Naive thymus-derived CD8-positive, alpha-beta T cell (primary cell): ENCODE results near the gene TRIM44. TPM values are rescaled to one million over a fixed set of nuclear protein-coding genes. Genes with fewer than 3 reads are reported as not detected.
A peak's percentile ranks its signal among the peaks of the same experiment; 100 is the strongest.

Experiments used
- ATAC-seq, 2 donors: fragments of 150-1000 bp; cut with Tn5 transposase in 1 of 2; sonication (Bioruptor Pico), chemical (Tn5 transposase) in 1 of 2; 1 replicate in 1 of 2; 2 replicates in 1 of 2; pipeline ENCODE4 v1.10.0; 2021; ENCODE audit warnings: mild to moderate bottlenecking in 2 of 2, moderate library complexity in 2 of 2
- POLR2A ChIA-PET: fragments of 350-600 bp; sonication (Branson Sonifier 250); formaldehyde crosslinking; loops from one replicate; lab custom pipeline; 2021; ENCODE audit warnings: antibody characterized with exemption; lab: Charles Lee
- DNase-seq, 10 donors: peaks; one replicate each; pipeline versions ENCODE4 v3.0.0 to v3.0.0-alpha.2; 2020 to 2022
- H3K27ac Mint-ChIP-seq, 10 donors: one replicate each; pipeline ENCODE4 v1.8.0; 2020 to 2022; ENCODE audit warnings: mild to moderate bottlenecking in 10 of 10, mixed read lengths in 10 of 10, moderate library complexity in 4 of 10, inconsistent platforms in 1 of 10
- H3K27me3 Mint-ChIP-seq, 5 donors: one replicate each; pipeline ENCODE4 v1.8.0; 2021 to 2022; ENCODE audit warnings: mixed read lengths in 5 of 5
- H3K36me3 Mint-ChIP-seq, 3 donors: one replicate each; pipeline ENCODE4 v1.8.0; 2020 to 2022; ENCODE audit warnings: mixed read lengths in 3 of 3, mild to moderate bottlenecking in 2 of 3, inconsistent platforms in 1 of 3
- H3K4me1 Mint-ChIP-seq, 4 donors: one replicate each; pipeline ENCODE4 v1.8.0; 2021 to 2022; ENCODE audit warnings: mixed read lengths in 4 of 4
- H3K4me3 Mint-ChIP-seq, 10 donors: one replicate each; pipeline ENCODE4 v1.8.0; 2020 to 2022; ENCODE audit warnings: mild to moderate bottlenecking in 10 of 10, mixed read lengths in 10 of 10, moderate library complexity in 6 of 10, inconsistent platforms in 1 of 10
- H3K9me3 Mint-ChIP-seq, 9 donors: one replicate each; pipeline ENCODE4 v1.8.0; 2020 to 2022; ENCODE audit warnings: mixed read lengths in 9 of 9, mild to moderate bottlenecking in 3 of 9, inconsistent platforms in 1 of 9, moderate library complexity in 1 of 9
- polyA plus RNA-seq, 3 donors: library from polyadenylated mRNA; unstranded; fragments of 300-500 nt; fragmentation: Illumina TruSeq; gene quantifications; one replicate each; pipeline ENCODE4 v1.2.3, GENCODE V29; 2021
- total RNA-seq, 8 experiments: library from RNA in 2 of 8; stranded (reverse) in 2 of 8; gene quantifications; one replicate each; pipeline ENCODE4 v1.2.3 and lab custom pipeline; 2021 to 2026

TRIM44 gene
- total and polyA plus RNA-seq, 5 experiments from 2014 or later: 49.5 to 73.4 (median 59.4) TPM

DNA sequence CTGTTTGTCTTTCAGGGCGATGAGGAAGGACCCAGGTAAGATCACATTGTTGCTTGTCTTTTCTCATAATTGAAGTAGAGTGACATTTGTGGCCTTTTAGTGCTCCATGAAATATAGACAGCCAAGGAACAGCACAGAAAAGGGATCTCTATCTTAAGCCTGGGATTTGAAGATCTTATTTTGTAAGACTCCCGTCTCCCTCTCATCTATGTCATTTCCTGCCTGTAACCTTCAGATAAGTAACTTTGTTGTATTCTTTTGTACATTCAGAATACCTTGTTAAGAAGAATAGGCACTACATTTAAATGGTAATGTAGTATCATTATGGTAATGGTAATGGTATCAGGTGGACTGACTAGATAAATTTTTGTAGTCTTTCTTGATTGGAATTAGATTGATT is 72.8 kb downstream of the TRIM44 start:
- no peak for ATAC-seq
- Mint-ChIP-seq H3K4me1 (peaks cover 34 to 67% (median 45%) of the 10 kb centered on the region in 4 donors), H3K9me3 (peaks cover 0 to 6% (median 3%) of the 10 kb centered on the region in 9 donors), H3K36me3 (peaks cover 25 to 67% (median 66%) of the 10 kb centered on the region in 3 donors), H3K27me3 (no peaks in the 10 kb centered on the region), H3K27ac (peak overlapping the region in 8 of 10 donors; percentile 5 to 75 (median 40)), H3K4me3 (peak overlapping the region in 3 of 10 donors; percentile 1 to 28 (median 11))
- no peak for DNase-seq
- POLR2A ChIA-PET: no interaction called here

- ATAC-seq: no peak
- Mint-ChIP-seq H3K36me3 (peaks cover 25 to 70% (median 64%) of the 10 kb centered on the region in 3 donors), H3K27ac (peak overlapping the region in 2 of 10 donors; percentile 45 to 75), H3K27me3 (no peaks in the 10 kb centered on the region), H3K9me3 (peaks cover 0 to 4% (median 2%) of the 10 kb centered on the region in 9 donors), H3K4me1 (peaks cover 36 to 71% (median 50%) of the 10 kb centered on the region in 4 donors), H3K4me3 (no peak overlapping the region)
- POLR2A ChIA-PET: no interaction called here
- DNase-seq: no peak
Measured at GRCh38 chr11:35735903-35736302, 73.3 kb downstream of the TRIM44 start.

DNA sequence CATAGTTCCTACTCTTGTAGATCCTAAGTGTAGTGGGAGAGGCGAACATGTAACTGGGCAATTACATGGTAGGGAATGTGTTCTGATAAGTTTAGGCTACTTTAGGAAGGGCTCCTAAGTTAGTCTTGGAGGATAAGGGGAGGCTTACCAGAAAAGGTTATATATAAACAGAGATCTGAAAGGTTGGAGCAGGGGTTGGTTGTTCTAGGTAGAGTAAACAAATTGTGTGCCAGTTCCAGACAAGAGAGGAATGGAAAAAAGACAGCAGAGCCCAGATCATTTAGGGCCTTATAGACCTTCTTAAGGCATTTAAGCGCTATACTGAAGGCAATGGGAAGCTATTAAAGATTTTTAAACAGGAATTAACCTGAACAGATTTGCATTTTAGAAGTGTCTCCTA is 74.4 kb downstream of the TRIM44 start:
- H3K27me3 Mint-ChIP-seq: no peaks in the 10 kb centered on the region
- peak overlapping the region in 3 of 10 donors; percentile 1 to 32 (median 8) for H3K27ac Mint-ChIP-seq
- ATAC-seq (no peak), DNase-seq (no peak)
- POLR2A ChIA-PET: no interaction called here
- H3K9me3 Mint-ChIP-seq: peaks cover 0 to 3% (median 0%) of the 10 kb centered on the region in 9 donors
- peak overlapping the region in 1 of 10 donors; percentile 46 for H3K4me3 Mint-ChIP-seq
- H3K36me3 Mint-ChIP-seq: peaks cover 25 to 74% (median 56%) of the 10 kb centered on the region in 3 donors
- H3K4me1 Mint-ChIP-seq: peaks cover 38 to 74% (median 53%) of the 10 kb centered on the region in 4 donors

DNA sequence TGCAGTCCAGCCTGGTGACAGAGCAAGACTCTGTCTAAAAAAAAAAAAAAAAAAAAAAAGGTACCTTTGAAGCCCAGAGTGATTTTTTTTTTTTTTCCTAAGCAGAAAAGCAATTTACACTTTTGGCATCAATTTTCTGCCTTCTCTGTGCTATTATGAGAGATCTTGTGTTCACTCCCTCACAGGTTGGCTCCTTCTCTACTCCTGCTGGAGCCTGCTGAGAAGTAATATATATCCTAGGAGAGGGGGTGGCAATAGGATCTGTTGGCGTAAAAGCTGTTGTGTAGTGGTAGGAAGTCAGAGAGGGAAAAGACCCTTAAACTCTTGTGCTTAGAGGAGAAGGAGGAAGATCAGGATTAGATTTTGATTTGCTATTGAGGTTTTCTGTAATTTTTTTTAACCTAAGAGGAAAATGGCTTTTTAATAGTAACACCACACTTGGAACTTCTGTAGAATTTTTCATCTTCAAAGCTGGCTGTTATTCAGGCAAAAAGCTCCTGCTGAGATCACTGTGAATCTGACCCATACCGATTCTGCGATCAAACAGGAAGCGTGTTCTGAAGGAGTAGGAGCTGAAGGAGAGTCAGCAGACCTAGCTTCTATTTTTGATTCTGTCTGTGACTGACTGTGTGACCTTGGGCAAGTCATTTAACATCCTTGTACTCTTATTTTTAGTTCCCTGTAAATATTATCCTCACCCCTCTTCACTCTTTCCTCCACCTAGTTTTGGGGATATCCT is 77.7 kb downstream of the TRIM44 start:
- POLR2A ChIA-PET: interaction anchor here (0.5 kb wide), 1 partner anchor 56 kb away, joined by 3 read pairs; no protein-coding TSS in a partner anchor
- H3K36me3 Mint-ChIP-seq: peaks cover 18 to 75% (median 41%) of the 10 kb centered on the region in 3 donors
- H3K4me3 Mint-ChIP-seq: no peak overlapping the region
- peak overlapping the region in 6 of 10 donors; percentile 13 to 78 (median 37) for H3K27ac Mint-ChIP-seq
- ATAC-seq (no peak), DNase-seq (no peak)
- no peaks in the 10 kb centered on the region for H3K27me3 Mint-ChIP-seq
- H3K4me1 Mint-ChIP-seq: peaks cover 28 to 54% (median 37%) of the 10 kb centered on the region in 4 donors
- H3K9me3 Mint-ChIP-seq: no peaks in the 10 kb centered on the region

GRCh38 chr11:35742707-35743454 is 80.3 kb downstream of the TRIM44 start:
- ATAC-seq (no peak), DNase-seq (no peak)
- no peaks in the 10 kb centered on the region for H3K27me3 Mint-ChIP-seq
- POLR2A ChIA-PET: no interaction called here
- H3K9me3 Mint-ChIP-seq: no peaks in the 10 kb centered on the region
- H3K27ac Mint-ChIP-seq: no peak overlapping the region
- H3K36me3 Mint-ChIP-seq: peaks cover 8 to 71% (median 24%) of the 10 kb centered on the region in 3 donors
- H3K4me3 Mint-ChIP-seq: no peak overlapping the region
- peaks cover 20 to 38% (median 30%) of the 10 kb centered on the region in 4 donors for H3K4me1 Mint-ChIP-seq

DNA sequence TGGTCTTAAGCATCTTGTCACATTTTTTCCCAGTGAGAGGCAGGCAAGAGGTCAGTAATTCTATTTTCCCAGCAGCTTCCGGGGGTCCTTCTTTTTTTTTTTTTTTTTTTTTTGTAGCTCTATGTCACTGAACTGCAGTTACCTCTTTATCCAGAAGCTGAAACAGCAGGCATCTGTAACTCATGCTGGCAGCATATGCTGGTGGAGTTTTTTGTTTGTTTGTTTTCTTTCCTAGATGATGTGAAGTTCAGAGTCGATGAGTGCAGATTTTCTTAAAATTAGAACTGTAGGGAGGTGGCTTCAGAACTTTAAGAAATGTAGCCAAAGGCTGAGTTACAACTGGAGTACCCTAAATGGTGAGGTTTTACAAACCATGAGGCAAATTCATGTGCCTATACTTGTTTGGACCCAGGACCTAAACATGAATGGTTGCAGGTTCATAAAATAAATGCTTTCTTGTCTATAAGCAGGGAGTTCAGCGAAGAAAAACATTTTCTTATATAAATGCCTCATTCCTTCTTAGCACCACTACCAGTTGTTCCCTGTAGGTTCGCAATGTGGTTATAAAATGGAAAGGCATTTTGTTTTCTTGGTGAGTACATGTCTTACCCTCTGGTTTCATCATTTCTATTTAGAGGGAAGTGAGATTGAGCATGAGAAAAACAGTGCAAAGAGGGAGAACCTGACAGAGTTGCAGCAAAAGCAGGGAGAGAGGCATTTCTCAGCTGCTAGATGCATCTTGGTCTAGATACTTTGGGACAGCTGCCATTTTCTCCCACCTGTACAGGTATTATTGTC is 84.0 kb downstream of the TRIM44 start:
- Mint-ChIP-seq H3K36me3 (peaks cover 3 to 53% (median 34%) of the 10 kb centered on the region in 3 donors), H3K9me3 (no peaks in the 10 kb centered on the region), H3K4me1 (peaks cover 9 to 14% (median 12%) of the 10 kb centered on the region in 4 donors), H3K4me3 (no peak overlapping the region), H3K27me3 (no peaks in the 10 kb centered on the region), H3K27ac (no peak overlapping the region)
- POLR2A ChIA-PET: interaction anchor here (0.5 kb wide), 1 partner anchor 61 kb away, joined by 4 read pairs; no protein-coding TSS in a partner anchor
- ATAC-seq (no peak), DNase-seq (no peak)

DNA sequence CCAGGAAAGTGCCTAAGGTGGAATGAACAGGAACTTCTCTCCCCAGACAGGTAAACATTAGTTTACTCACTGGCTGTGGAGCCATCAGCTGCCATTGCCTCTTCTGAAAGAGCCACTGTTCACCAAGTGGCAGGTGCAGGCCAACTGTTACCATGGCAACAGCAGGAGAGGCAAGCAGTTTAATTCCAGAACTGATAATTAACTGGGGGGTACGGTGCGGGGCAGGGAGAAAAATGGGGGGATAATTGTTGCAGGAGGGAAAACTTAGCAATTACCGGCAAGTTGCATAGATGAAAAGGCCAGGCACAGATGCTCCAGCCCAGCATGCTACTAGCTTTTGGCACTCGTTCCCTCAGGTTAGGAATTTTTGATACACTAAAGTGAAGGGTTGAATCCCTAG is 85.1 kb downstream of the TRIM44 start:
- H3K9me3 Mint-ChIP-seq: no peaks in the 10 kb centered on the region
- peaks cover 14 to 21% (median 16%) of the 10 kb centered on the region in 4 donors for H3K4me1 Mint-ChIP-seq
- peaks cover 3 to 58% (median 42%) of the 10 kb centered on the region in 3 donors for H3K36me3 Mint-ChIP-seq
- DNase-seq (no peak), ATAC-seq (no peak)
- H3K27ac Mint-ChIP-seq: peak overlapping the region in 2 of 10 donors; percentile 24 to 35
- POLR2A ChIA-PET: no interaction called here
- H3K4me3 Mint-ChIP-seq: no peak overlapping the region
- no peaks in the 10 kb centered on the region for H3K27me3 Mint-ChIP-seq

- POLR2A ChIA-PET: no interaction called here
- Mint-ChIP-seq H3K36me3 (peaks cover 1 to 57% (median 44%) of the 10 kb centered on the region in 3 donors), H3K4me1 (peaks cover 11 to 19% (median 14%) of the 10 kb centered on the region in 4 donors), H3K9me3 (peaks cover 0 to 8% (median 0%) of the 10 kb centered on the region in 9 donors), H3K27ac (no peak overlapping the region), H3K4me3 (no peak overlapping the region), H3K27me3 (no peaks in the 10 kb centered on the region)
- DNase-seq (no peak), ATAC-seq (no peak)
Measured at GRCh38 chr11:35748644-35749043, 86.1 kb downstream of the TRIM44 start.

- Mint-ChIP-seq H3K4me1 (peaks cover 12 to 15% (median 13%) of the 10 kb centered on the region in 4 donors), H3K9me3 (peaks cover 0 to 13% (median 0%) of the 10 kb centered on the region in 9 donors), H3K27ac (no peak overlapping the region), H3K4me3 (no peak overlapping the region), H3K36me3 (peaks cover 0 to 49% (median 48%) of the 10 kb centered on the region in 3 donors), H3K27me3 (no peaks in the 10 kb centered on the region)
- no peak for DNase-seq
- POLR2A ChIA-PET: no interaction called here
- no peak for ATAC-seq
Measured at GRCh38 chr11:35750315-35750714, 87.7 kb downstream of the TRIM44 start.

DNA sequence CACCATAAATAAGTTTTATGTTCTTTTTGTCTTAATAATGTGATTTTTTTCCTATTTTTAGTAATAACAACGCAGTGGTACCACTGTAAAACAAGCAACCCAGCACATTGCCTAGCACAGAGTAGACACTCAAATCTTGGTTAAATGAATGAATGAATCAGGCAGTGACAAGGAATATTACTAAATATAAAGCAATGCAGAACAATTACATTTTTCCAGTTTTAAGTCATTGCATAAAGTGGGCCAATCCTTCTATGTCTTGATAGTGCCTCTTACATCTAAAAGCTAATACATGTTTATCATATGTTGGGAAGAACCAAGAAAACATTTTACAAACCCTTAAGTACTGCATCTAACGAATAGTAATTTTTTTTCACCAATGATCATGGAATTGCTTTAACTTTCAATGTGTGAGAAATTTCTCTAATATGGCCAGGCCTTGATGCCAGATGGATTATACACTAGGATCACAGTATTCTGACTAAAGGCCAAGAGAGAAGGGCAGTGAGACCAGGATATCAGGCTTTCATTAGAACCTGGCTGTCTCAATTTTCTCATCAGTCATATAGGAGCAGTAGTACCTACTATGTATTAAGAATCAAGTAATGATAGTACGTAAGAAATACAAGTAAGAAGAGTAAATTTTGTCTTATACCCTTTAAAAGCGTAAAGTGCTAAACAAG is 88.5 kb downstream of the TRIM44 start:
- ATAC-seq: no peak
- H3K36me3 Mint-ChIP-seq: peaks cover 0 to 46% (median 45%) of the 10 kb centered on the region in 3 donors
- peak overlapping the region in 1 of 10 donors; percentile 11 for H3K27ac Mint-ChIP-seq
- DNase-seq: no peak
- H3K9me3 Mint-ChIP-seq: peaks cover 0 to 13% (median 0%) of the 10 kb centered on the region in 9 donors
- no peaks in the 10 kb centered on the region for H3K27me3 Mint-ChIP-seq
- POLR2A ChIA-PET: no interaction called here
- no peak overlapping the region for H3K4me3 Mint-ChIP-seq
- H3K4me1 Mint-ChIP-seq: peaks cover 10 to 14% (median 12%) of the 10 kb centered on the region in 4 donors

GRCh38 chr11:35751664-35752061 is 89.1 kb downstream of the TRIM44 start:
- ATAC-seq (no peak), DNase-seq (no peak)
- Mint-ChIP-seq H3K27me3 (no peaks in the 10 kb centered on the region), H3K36me3 (peaks cover 0 to 46% (median 40%) of the 10 kb centered on the region in 3 donors), H3K4me3 (no peak overlapping the region), H3K27ac (no peak overlapping the region), H3K9me3 (peaks cover 0 to 17% (median 0%) of the 10 kb centered on the region in 9 donors), H3K4me1 (peaks cover 6 to 14% (median 12%) of the 10 kb centered on the region in 4 donors)
- POLR2A ChIA-PET: no interaction called here
